ENCODE results near the gene ZNF768. TPM values are rescaled to one million over a fixed set of nuclear protein-coding genes. Genes with fewer than 3 reads are reported as not detected.
"Not testable (repeated sequence)": the region's sequence is repeated elsewhere in the genome, so short reads cannot be mapped to it uniquely, and the experiment has no call there.

ZNF768 gene
- total RNA-seq, 3 donors from 2014 or later, result 23.3 to 33.2 (median 29.8) TPM

DNA sequence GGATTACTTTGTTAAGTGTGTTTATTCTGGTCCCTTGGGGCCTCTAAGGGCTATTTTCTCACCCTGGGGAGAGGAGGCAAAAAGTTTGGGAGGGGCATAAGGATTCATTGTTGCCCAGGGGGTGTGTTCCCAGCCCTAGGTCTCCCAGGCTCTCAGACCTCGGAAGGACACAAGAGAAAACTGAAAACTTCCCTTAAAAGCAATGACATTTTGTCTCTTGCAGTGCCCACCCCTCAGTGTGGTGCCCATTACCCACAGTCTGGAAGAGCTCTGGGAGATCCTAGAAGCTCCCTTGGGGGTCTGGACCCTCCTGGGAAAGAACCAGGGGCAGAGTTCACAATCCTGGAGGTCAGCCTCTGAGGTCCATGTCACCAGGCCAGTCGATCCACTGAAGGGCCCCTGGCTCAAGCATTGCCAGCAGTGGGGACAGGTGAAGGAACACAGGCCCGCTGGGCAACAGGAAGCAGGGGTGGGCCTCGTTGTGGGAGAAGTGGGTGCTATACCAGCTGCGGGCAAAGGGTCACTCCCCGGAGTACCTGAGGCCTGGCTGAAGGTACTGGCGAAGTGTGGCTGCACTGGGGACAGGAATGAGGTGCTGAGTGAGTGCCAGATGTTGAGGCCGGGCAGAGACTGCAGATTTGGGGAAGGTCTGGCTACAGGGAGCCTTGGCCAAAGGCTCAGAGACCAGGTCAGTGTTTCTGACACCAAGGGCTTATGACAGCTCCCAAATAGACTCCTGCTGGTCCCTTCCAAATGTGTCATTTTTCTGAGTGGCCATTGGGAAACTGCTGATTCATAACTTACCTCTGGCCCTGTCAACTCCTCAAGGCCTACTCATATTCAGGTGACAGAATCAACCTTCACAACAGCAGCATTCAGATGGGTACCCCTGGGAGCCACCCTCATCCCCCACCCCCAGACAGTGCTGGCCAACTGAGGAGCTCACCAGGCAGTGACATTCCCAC, 12.9 kb upstream of the ZNF768 start:
- intact Hi-C loops (cut with DNase I; ENCODE audit: low total_unique reads), result loop anchor here (2.0 kb wide), 1 partner anchor 16 kb away; no protein-coding TSS in a partner anchor
- DNase-seq (ENCODE audit: low spot score in 2 of 2), result no peak

DNA sequence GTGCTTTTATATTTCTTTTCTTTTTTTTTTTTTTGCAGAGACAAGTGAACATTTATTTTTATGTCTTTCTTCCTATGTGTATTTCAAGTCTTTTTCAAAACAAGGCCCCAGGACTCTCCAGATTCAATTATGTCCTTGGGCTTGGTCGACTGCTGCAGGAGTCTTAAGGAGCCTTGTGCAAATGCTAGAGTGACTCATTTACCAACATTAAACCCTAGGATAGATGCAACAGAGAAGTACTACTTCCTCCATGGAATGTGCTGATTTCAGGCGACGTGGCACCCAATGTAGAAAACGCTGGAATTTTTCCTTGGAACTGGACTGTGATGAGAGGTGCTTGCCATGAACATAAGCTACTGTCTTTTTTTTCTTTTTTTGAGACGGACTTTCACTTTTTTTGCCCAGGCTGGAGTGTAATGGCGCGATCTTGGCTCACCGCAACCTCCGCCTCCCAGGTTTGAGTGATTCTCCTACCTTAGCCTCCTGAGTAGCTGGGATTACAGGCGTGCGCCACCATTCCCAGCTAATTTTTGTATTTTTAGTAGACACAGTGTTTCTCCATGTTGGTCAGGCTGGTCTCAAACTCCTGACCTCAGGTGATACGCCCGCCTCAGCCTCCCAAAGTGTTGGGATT, 10.1 kb upstream of the ZNF768 start:
- peak overlapping the region in 1 of 2 donors; percentile 99 for H3K27ac ChIP-seq
- peaks cover 0 to 17% of the 10 kb centered on the region in 2 donors for H3K4me1 ChIP-seq
- intact Hi-C loops (cut with DNase I; ENCODE audit: low total_unique reads); DNase-seq (ENCODE audit: low spot score in 2 of 2); H3K4me3 ChIP-seq; H3K27me3 ChIP-seq; H3K36me3 ChIP-seq; H3K9me3 ChIP-seq: not testable (repeated sequence)

More for the DNA sequence above, 12.9 kb upstream of the ZNF768 start:
- Histone ChIP-seq H3K4me3 (no peak overlapping the region), H3K9me3 (no peaks in the 10 kb centered on the region), H3K27me3 (no peaks in the 10 kb centered on the region), H3K36me3 (no peaks in the 10 kb centered on the region), H3K27ac (no peak overlapping the region), H3K4me1 (peaks cover 0 to 7% of the 10 kb centered on the region in 2 donors)
- TF ChIP-seq POLR2A (IDR thresholded peaks at IDR 0.05) (no peak), POLR2AphosphoS5 (IDR thresholded peaks at IDR 0.05) (no peak)
- TF ChIP-seq, protein P1, sequence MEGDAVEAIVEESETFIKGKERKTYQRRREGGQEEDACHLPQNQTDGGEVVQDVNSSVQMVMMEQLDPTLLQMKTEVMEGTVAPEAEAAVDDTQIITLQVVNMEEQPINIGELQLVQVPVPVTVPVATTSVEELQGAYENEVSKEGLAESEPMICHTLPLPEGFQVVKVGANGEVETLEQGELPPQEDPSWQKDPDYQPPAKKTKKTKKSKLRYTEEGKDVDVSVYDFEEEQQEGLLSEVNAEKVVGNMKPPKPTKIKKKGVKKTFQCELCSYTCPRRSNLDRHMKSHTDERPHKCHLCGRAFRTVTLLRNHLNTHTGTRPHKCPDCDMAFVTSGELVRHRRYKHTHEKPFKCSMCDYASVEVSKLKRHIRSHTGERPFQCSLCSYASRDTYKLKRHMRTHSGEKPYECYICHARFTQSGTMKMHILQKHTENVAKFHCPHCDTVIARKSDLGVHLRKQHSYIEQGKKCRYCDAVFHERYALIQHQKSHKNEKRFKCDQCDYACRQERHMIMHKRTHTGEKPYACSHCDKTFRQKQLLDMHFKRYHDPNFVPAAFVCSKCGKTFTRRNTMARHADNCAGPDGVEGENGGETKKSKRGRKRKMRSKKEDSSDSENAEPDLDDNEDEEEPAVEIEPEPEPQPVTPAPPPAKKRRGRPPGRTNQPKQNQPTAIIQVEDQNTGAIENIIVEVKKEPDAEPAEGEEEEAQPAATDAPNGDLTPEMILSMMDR (IDR thresholded peaks at IDR 0.05), result no peak

DNA sequence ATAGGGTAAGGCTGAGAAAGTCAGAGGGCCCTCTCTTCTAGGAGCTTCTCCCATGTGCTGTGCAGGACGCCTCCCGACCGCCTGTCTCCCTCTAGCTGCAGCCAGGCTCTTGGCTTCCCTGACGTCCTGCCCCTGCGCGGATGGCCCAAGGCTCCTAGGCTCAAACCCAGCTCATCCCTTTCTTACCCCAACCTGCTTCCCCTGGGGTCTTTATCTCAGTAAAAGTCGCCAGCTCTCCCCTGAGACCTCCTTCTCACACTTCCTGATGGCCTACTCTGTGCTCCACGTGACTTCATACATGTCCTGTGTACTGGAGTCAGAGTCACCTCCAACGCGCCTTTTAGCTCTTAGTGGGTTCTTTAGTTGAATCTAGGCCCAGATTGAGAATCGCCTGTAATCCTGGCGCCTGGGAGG, 9.4 kb upstream of the ZNF768 start:
- H3K27ac ChIP-seq, result peak overlapping the region; percentile 99
- H3K4me1 ChIP-seq, result peaks cover 0 to 17% of the 10 kb centered on the region in 2 donors
- intact Hi-C loops (cut with DNase I; ENCODE audit: low total_unique reads), result no loop called here
- H3K4me3 ChIP-seq, result peak overlapping the region; percentile 63 to 87 (median 76)
- TF ChIP-seq POLR2AphosphoS5 (IDR thresholded peaks at IDR 0.05) (peak in 1 of 3 donors; percentile 32), POLR2A (IDR thresholded peaks at IDR 0.05) (no peak)
- TF ChIP-seq, protein P1 (IDR thresholded peaks at IDR 0.05), result peak in 2 of 3 donors; percentile 64 to 66
- H3K36me3 ChIP-seq, result peaks cover 5% of the 10 kb centered on the region
- H3K27me3 ChIP-seq, result no peaks in the 10 kb centered on the region
- peak; percentile 72 to 82 for DNase-seq (ENCODE audit: low spot score in 2 of 2)
- H3K9me3 ChIP-seq, result no peaks in the 10 kb centered on the region

DNA sequence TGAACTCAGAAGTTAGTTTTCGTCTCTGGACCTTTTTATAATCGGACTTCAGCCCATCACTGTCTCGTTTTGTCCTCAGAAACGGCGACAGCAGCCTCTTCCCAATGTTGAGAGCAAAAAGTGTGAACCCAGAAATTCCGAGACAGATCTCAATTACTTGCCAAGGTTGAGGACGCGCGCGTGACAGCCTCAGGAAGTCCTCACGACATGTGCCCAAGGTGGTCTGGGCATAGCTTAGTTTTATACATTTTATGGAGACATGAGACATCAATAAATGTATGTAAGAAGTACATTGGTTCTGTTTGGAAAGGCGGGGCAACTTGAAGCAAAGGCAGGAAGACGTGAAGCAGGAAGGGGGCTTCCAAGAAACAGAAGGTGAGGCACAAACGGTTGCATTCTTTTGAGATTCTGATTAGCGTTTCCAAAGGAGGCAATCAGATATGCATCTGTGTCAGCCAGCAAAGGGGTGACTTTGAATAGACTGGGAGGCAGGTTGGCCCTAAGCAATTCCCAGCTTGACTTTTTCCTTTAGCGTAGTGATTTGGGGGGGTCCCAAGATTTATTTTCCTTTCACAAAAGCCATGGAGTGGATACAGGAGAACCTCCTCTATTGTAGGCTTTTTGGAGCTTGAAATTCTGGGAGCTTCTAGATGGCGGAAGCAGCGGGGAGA, 8.9 kb upstream of the ZNF768 start:
- DNase-seq (ENCODE audit: low spot score in 2 of 2), result no peak
- TF ChIP-seq POLR2A (IDR thresholded peaks at IDR 0.05), result peak; percentile 52
- TF ChIP-seq POLR2AphosphoS5 (IDR thresholded peaks at IDR 0.05), result no peak
- H3K27me3 ChIP-seq, result no peaks in the 10 kb centered on the region
- peaks cover 0 to 17% of the 10 kb centered on the region in 2 donors for H3K4me1 ChIP-seq
- intact Hi-C loops (cut with DNase I; ENCODE audit: low total_unique reads), result no loop called here
- peaks cover 5% of the 10 kb centered on the region for H3K36me3 ChIP-seq
- peak overlapping the region; percentile 99 for H3K27ac ChIP-seq
- H3K4me3 ChIP-seq, result peak overlapping the region; percentile 63 to 87 (median 76)
- no peaks in the 10 kb centered on the region for H3K9me3 ChIP-seq

DNA sequence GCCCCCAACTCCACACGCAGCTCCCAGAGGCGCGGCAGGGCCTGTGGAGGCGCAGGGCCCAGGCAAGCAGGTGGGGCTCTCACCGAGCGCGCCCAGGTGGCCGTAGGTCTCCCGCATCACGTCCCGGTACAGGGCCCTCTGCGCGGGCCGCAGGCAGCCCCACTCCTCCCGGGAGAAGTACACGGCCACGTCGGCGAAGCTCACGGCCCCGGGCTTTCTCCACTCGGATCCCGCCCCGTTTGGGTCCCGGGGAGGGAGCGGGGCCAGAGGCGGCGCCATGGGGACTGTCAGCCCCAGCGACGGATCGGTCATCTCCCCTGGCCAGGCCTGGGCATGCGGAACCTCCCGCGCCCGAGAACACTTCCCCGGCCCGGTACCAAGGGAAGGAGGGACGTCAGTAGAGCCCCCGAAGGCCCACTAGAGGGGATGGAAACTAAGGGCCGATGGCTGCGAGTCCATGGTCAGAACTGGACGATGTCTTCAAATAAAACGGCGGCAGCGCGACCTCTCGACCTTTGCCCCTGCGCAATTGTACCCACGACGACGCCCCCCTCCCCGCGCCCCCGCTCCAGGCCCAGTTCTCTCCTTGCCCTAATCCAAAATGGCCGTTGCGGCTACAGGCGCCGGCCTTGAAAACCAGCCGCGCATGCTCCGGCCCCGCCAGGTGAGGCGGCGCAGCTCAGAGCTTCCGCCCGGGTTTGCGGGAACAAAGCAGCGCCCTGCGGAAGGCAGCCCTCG, 8.2 kb upstream of the ZNF768 start, which contains the start of gene ZNF747:
TSS of gene ZNF747 (minus strand) at position 491 of the 738 bp plus-strand sequence. CDS start at position 312, 179 bp downstream.
- intact Hi-C loops (cut with DNase I; ENCODE audit: low total_unique reads), result no loop called here
- no peak for TF ChIP-seq POLR2A (IDR thresholded peaks at IDR 0.05)
- peak in 2 of 3 donors; percentile 77 to 79 for TF ChIP-seq POLR2AphosphoS5 (IDR thresholded peaks at IDR 0.05)

More for the DNA sequence above, 8.2 kb upstream of the ZNF768 start, which contains the start of gene ZNF747:
- Histone ChIP-seq H3K9me3 (no peaks in the 10 kb centered on the region), H3K4me1 (peaks cover 0 to 17% of the 10 kb centered on the region in 2 donors), H3K36me3 (peaks cover 5% of the 10 kb centered on the region), H3K27ac (peak within 1 kb of the TSS; percentile 99), H3K4me3 (peak within 1 kb of the TSS; percentile 63 to 87 (median 76)), H3K27me3 (no peaks in the 10 kb centered on the region)
- DNase-seq (ENCODE audit: low spot score in 2 of 2), result peak; percentile 89

Measured in breast epithelium (tissue), 4 donors.